Measurements from ENCODE around the gene PSMB10. TPM values are rescaled to one million over a fixed set of nuclear protein-coding genes. Genes with fewer than 3 reads are reported as not detected.
A peak's percentile ranks its signal among the peaks of the same experiment; 100 is the strongest.

The PSMB10 gene
- total RNA-seq, 1 experiment from 2014 or later: 24.5 TPM

DNA sequence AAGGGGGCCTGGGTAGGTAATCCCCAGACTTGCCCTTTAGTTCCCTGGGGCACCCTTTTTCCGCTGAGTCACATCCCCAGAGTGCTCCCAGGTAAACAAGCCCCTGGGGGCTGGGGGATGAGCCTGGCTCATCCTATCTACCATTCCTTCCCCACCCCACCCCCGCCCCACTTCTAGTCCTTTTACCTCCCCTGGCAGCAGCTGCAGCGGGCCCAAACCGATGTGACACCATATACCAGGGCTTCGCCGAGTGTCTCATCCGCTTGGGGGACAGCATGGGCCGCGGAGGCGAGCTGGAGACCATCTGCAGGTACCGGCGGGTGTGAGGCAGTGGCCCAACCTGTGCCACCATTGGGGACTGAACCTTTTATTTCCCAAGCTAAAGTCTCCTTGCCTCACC, 51.1 kb downstream of the PSMB10 start:
- Histone ChIP-seq H2BK20ac (ENCODE audit: low read depth, low read length, poor library complexity, severe bottlenecking) (no peak overlapping the region), H2AFZ (ENCODE audit: low read length) (no peak overlapping the region), H4K20me1 (ENCODE audit: control insufficient read depth, insufficient read depth, insufficient read length) (no peaks in the 10 kb centered on the region), H3T11ph (ENCODE audit: low read length) (no peak overlapping the region), H3K23me2 (ENCODE audit: insufficient read length, low read depth, low read length, poor library complexity, severe bottlenecking) (no peaks in the 10 kb centered on the region), H3K18ac (ENCODE audit: insufficient read length, low read depth, low read length) (no peak overlapping the region), H4K5ac (ENCODE audit: insufficient read length, low read depth, low read length) (no peak overlapping the region), H3K27me3 (ENCODE audit: insufficient read depth, low read length) (no peaks in the 10 kb centered on the region), H3K4me1 (ENCODE audit: insufficient read depth, low read length) (no peaks in the 10 kb centered on the region), H2BK5ac (ENCODE audit: insufficient read length, low read length) (no peak overlapping the region), H3K9ac (ENCODE audit: extremely low read depth, insufficient read length, low read length) (no peak overlapping the region), H3K14ac (ENCODE audit: insufficient read depth, low read length) (no peak overlapping the region), H4K91ac (ENCODE audit: insufficient read length, low read depth, low read length) (no peak overlapping the region), H3K9me3 (ENCODE audit: control insufficient read depth, low read depth, low read length) (no peaks in the 10 kb centered on the region), H3K23ac (ENCODE audit: insufficient read length, low read depth, low read length) (no peak overlapping the region), H3K56ac (ENCODE audit: insufficient read length, low read depth, low read length) (no peak overlapping the region), H3K4me2 (ENCODE audit: insufficient read depth, insufficient read length, low read length) (no peak overlapping the region), H3K79me1 (ENCODE audit: insufficient read depth, low read depth, low read length, poor library complexity, severe bottlenecking) (no peaks in the 10 kb centered on the region), H3K4ac (ENCODE audit: low read depth, low read length) (no peak overlapping the region), H2AK5ac (ENCODE audit: insufficient read length, low read length) (no peak overlapping the region), H4K8ac (replicated peaks; ENCODE audit: insufficient read length, low read depth, low read length) (no peak overlapping the region), H2BK12ac (ENCODE audit: insufficient read length, low read depth, low read length) (no peak overlapping the region), H2BK120ac (ENCODE audit: low read depth, low read length, poor library complexity, severe bottlenecking) (no peak overlapping the region), H3K79me2 (ENCODE audit: insufficient read depth, low read length) (no peaks in the 10 kb centered on the region), H3K27ac (ENCODE audit: insufficient read length, low read depth, low read length) (no peak overlapping the region), H2BK15ac (ENCODE audit: low read depth, low read length) (no peak overlapping the region)
- H3K27ac Mint-ChIP-seq: peak overlapping the region in 1 of 3 experiments; percentile 31; a peak in 1 of 7 replicates
- TF ChIP-seq, protein P1, sequence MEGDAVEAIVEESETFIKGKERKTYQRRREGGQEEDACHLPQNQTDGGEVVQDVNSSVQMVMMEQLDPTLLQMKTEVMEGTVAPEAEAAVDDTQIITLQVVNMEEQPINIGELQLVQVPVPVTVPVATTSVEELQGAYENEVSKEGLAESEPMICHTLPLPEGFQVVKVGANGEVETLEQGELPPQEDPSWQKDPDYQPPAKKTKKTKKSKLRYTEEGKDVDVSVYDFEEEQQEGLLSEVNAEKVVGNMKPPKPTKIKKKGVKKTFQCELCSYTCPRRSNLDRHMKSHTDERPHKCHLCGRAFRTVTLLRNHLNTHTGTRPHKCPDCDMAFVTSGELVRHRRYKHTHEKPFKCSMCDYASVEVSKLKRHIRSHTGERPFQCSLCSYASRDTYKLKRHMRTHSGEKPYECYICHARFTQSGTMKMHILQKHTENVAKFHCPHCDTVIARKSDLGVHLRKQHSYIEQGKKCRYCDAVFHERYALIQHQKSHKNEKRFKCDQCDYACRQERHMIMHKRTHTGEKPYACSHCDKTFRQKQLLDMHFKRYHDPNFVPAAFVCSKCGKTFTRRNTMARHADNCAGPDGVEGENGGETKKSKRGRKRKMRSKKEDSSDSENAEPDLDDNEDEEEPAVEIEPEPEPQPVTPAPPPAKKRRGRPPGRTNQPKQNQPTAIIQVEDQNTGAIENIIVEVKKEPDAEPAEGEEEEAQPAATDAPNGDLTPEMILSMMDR (conservative IDR thresholded peaks at IDR 0.05): no peak
- WGBS (ENCODE audit: extremely low coverage, insufficient read length, low lambda C conversion rate): no CpG with 5 or more reads among the region's 12 CpGs
- peaks cover 12 to 34% (median 33%) of the 10 kb centered on the region in 3 experiments for H3K36me3 Mint-ChIP-seq (ENCODE audit: insufficient read depth in 1 of 3, low read depth in 3 of 3)
- H3K4me3 Mint-ChIP-seq: peak overlapping the region in 1 of 2 experiments; percentile 68; a peak in 2 of 5 replicates
- H3K9me3 Mint-ChIP-seq: no peaks in the 10 kb centered on the region
- H3K4me1 Mint-ChIP-seq: peaks cover 13 to 28% of the 10 kb centered on the region in 2 experiments
- H3K27me3 Mint-ChIP-seq (ENCODE audit: low read depth): no peaks in the 10 kb centered on the region; the same call in none of the 2 replicates
- no peak for DNase-seq
